Upper lobe of left lung (tissue), 4 donors: Measurements from ENCODE around the gene PCK2.

Experiments
- CTCF ChIP-seq, 6 experiments: fragments of 450-650 bp in 4 of 6; fragments of 200-600 bp in 2 of 6; sonication (generic) in 2 of 6; IDR thresholded peaks; one replicate each; pipeline ENCODE4 v1.5.1; 2016 to 2019; ENCODE audit warnings: antibody characterized with exemption in 6 of 6
- EP300 ChIP-seq, 4 donors: sonication (generic); formaldehyde crosslinking; IDR thresholded peaks; one replicate each; pipeline ENCODE4 v1.5.1; 2017; ENCODE audit warnings: antibody characterized with exemption in 4 of 4, control low read depth in 2 of 4
- POLR2A ChIP-seq, 4 donors: fragments of 450-650 bp; IDR thresholded peaks; one replicate each; pipeline ENCODE4 v1.5.1; 2016 to 2017; ENCODE audit warnings: antibody characterized with exemption in 4 of 4, mild to moderate bottlenecking in 2 of 4

- TF ChIP-seq POLR2A (IDR thresholded peaks at IDR 0.05) (no peak), EP300 (IDR thresholded peaks at IDR 0.05) (no peak), CTCF (IDR thresholded peaks at IDR 0.05) (no peak)
These were observed 22.2 kb upstream of the PCK2 start for GRCh38 chr14:24071836-24072430.
